DND-41 (cell line): Measurements from ENCODE around the gene RIN2.

Experiments
- ATAC-seq: fragments of 200-7000 bp; cut with Tn5 transposase; 3 replicates; pipeline ENCODE4 v1.9.1; 2021; ENCODE audit warnings: low read depth; ENCODE audit not compliant: insufficient read depth
- DNase-seq: peaks from one replicate; pipeline ENCODE4 v3.0.0-alpha.2; 2020
- H2AFZ ChIP-seq: 2 replicates; pipeline ENCODE4 v1.6.0; 2012; ENCODE audit warnings: low read depth, low read length
- H3K27ac ChIP-seq: 2 replicates; pipeline ENCODE4 v1.5.1; 2012; ENCODE audit warnings: low read length, inconsistent platforms
- H3K27me3 ChIP-seq: fragments of 200-600 bp; sonication (generic); 2 replicates; pipeline ENCODE4 v1.6.0; 2012; ENCODE audit warnings: low read length, mild to moderate bottlenecking, inconsistent platforms; ENCODE audit not compliant: insufficient read depth, poor library complexity
- H3K36me3 ChIP-seq: 2 replicates; pipeline ENCODE4 v1.5.1; 2012; ENCODE audit warnings: low read length, inconsistent platforms; ENCODE audit not compliant: insufficient read depth
- H3K4me1 ChIP-seq: 2 replicates; pipeline ENCODE4 v1.5.1; 2012; ENCODE audit warnings: mild to moderate bottlenecking, low read length; ENCODE audit not compliant: insufficient read depth
- H3K4me2 ChIP-seq: 2 replicates; pipeline ENCODE4 v1.6.0; 2012; ENCODE audit warnings: mild to moderate bottlenecking, moderate library complexity, low read length, inconsistent platforms; ENCODE audit not compliant: insufficient read depth
- H3K4me3 ChIP-seq, 2 experiments: fragments of 200-600 bp in 1 of 2; shearing (Covaris generic) in 1 of 2; 2 replicates each; pipeline ENCODE4 v1.5.1; 2012 to 2016; ENCODE audit warnings: inconsistent platforms in 2 of 2, low read length in 2 of 2, mild to moderate bottlenecking in 2 of 2, low read depth in 1 of 2, moderate library complexity in 1 of 2
- H3K79me2 ChIP-seq: 2 replicates; pipeline ENCODE4 v1.6.0; 2012; ENCODE audit warnings: low read length, inconsistent platforms; ENCODE audit not compliant: insufficient read depth
- H3K9ac ChIP-seq: 2 replicates; pipeline ENCODE4 v1.6.0; 2012; ENCODE audit warnings: low read depth, mild to moderate bottlenecking, inconsistent platforms, low read length, moderate library complexity
- H3K9me3 ChIP-seq: 2 replicates; pipeline ENCODE4 v1.5.1; 2012; ENCODE audit warnings: low read length, moderate library complexity, mild to moderate bottlenecking, inconsistent platforms; ENCODE audit not compliant: insufficient read depth, severe bottlenecking
- H4K20me1 ChIP-seq: 2 replicates; pipeline ENCODE4 v1.6.0; 2012; ENCODE audit warnings: low read length; ENCODE audit not compliant: insufficient read depth
- CTCF ChIP-seq: IDR thresholded peaks from 2 replicates; pipeline ENCODE4 v1.5.1; 2012; ENCODE audit warnings: borderline replicate concordance, low read length, moderate library complexity, mild to moderate bottlenecking; ENCODE audit not compliant: poor library complexity, severe bottlenecking; ENCODE audit errors: extremely low read depth
- EZH2 ChIP-seq: IDR thresholded peaks from 3 replicates; pipeline ENCODE4 v1.6.1; 2012; ENCODE audit warnings: borderline replicate concordance, low read depth, mild to moderate bottlenecking, moderate library complexity, low read length, inconsistent platforms; ENCODE audit not compliant: severe bottlenecking

RIN2 gene

DNA sequence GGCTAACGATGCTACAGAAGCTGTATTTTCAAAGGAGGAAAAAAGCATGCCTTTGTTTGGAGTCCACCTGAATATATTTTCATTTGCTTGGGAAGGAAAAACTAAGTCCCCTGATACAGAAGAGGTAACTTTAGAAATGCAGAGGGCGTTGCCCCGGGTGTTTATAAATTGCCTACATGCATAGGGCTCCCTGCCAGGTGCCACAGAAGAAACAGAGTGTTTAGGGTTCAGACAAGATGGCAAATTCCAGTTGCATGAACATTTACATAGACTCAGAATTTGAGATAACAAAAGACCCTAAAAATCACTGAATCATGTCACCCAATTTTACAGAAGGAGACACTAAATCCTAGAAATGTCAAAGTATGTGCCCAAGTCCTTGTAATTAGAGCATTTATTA is 19.9 kb downstream of the RIN2 start:
- H3K79me2 ChIP-seq: no peaks in the 10 kb centered on the region
- H3K4me3 ChIP-seq: no peak overlapping the region
- no peak overlapping the region for H3K9ac ChIP-seq
- H3K4me1 ChIP-seq: no peaks in the 10 kb centered on the region
- ATAC-seq (no peak), DNase-seq (no peak)
- no peak overlapping the region for H2AFZ ChIP-seq
- H3K4me2 ChIP-seq: no peak overlapping the region
- H4K20me1 ChIP-seq: no peaks in the 10 kb centered on the region
- H3K27me3 ChIP-seq: no peaks in the 10 kb centered on the region
- H3K27ac ChIP-seq: no peak overlapping the region
- no peaks in the 10 kb centered on the region for H3K9me3 ChIP-seq
- no peaks in the 10 kb centered on the region for H3K36me3 ChIP-seq
- TF ChIP-seq EZH2: no peak
- TF ChIP-seq CTCF: no peak

- no peaks in the 10 kb centered on the region for H4K20me1 ChIP-seq
- no peak overlapping the region for H3K4me2 ChIP-seq
- H3K4me3 ChIP-seq: no peak overlapping the region
- no peak overlapping the region for H3K27ac ChIP-seq
- H2AFZ ChIP-seq: no peak overlapping the region
- no peaks in the 10 kb centered on the region for H3K79me2 ChIP-seq
- ATAC-seq: no peak
- no peak for TF ChIP-seq CTCF
- no peak for TF ChIP-seq EZH2
- H3K4me1 ChIP-seq: no peaks in the 10 kb centered on the region
- no peaks in the 10 kb centered on the region for H3K36me3 ChIP-seq
- H3K9me3 ChIP-seq: no peaks in the 10 kb centered on the region
- no peak for DNase-seq
- no peaks in the 10 kb centered on the region for H3K27me3 ChIP-seq
- no peak overlapping the region for H3K9ac ChIP-seq
Measured at GRCh38 chr20:19778404-19778803, 20.3 kb downstream of the RIN2 start.

DNA sequence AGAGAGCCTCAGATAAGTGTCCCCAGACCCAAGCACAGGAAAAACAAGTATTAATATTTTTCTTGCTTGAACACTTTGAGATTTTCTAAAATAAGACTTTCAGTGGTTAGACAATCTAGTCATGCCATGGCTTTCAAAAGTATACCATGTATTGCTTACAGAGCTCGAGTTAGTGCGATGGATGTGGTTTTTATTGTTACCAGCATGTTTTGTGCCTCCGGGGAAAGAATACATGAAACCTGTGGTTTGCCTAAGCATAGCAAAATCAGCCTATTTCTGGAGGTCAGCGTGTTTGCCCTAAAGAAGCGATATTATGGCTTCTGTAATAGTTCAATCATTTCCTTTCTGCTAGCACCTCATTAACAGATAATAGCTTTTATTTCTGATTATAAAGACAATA is 21.6 kb downstream of the RIN2 start:
- Histone ChIP-seq H3K27ac (no peak overlapping the region), H3K4me1 (0 out of 2 replicates have a peak, but pooled peaks cover 1% of the 10 kb centered on the region), H3K27me3 (no peaks in the 10 kb centered on the region), H2AFZ (no peak overlapping the region), H3K79me2 (no peaks in the 10 kb centered on the region), H3K4me3 (no peak overlapping the region), H4K20me1 (no peaks in the 10 kb centered on the region), H3K4me2 (no peak overlapping the region), H3K9me3 (no peaks in the 10 kb centered on the region), H3K9ac (no peak overlapping the region), H3K36me3 (no peaks in the 10 kb centered on the region)
- ATAC-seq: no peak
- TF ChIP-seq EZH2 (no peak), CTCF (no peak)
- no peak for DNase-seq

GRCh38 chr20:19780261-19780660 is 22.2 kb downstream of the RIN2 start:
- no peak overlapping the region for H3K4me2 ChIP-seq
- no peak overlapping the region for H3K27ac ChIP-seq
- H3K9me3 ChIP-seq: no peaks in the 10 kb centered on the region
- no peak for TF ChIP-seq EZH2
- TF ChIP-seq CTCF: no peak
- 0 out of 2 replicates have a peak, but pooled peaks cover 2% of the 10 kb centered on the region for H3K4me1 ChIP-seq
- DNase-seq (no peak), ATAC-seq (no peak)
- H3K36me3 ChIP-seq: no peaks in the 10 kb centered on the region
- H3K9ac ChIP-seq: no peak overlapping the region
- no peaks in the 10 kb centered on the region for H4K20me1 ChIP-seq
- no peak overlapping the region for H2AFZ ChIP-seq
- no peak overlapping the region for H3K4me3 ChIP-seq
- no peaks in the 10 kb centered on the region for H3K79me2 ChIP-seq
- no peaks in the 10 kb centered on the region for H3K27me3 ChIP-seq
